IMR-90 (cell line): ENCODE results near the gene ADCY4.

ENCODE experiments used
- CEBPB ChIP-seq: IDR thresholded peaks from 2 replicates; pipeline ENCODE4 v1.6.1; 2012; ENCODE audit warnings: low read depth, low read length, improper control_type of control experiment
- CTCF ChIP-seq: conservative IDR thresholded peaks from 2 replicates; pipeline ENCODE4 v1.5.1; 2012; ENCODE audit warnings: mild to moderate bottlenecking, low read depth, low read length, improper control_type of control experiment
- ELK1 ChIP-seq: fragments of 150-350 bp; IDR thresholded peaks from 2 replicates; pipeline ENCODE4 v1.6.1; 2016; ENCODE audit warnings: low read depth, mild to moderate bottlenecking, low read length, moderate library complexity, borderline replicate concordance
- FOS ChIP-seq: fragments of 150-350 bp; IDR thresholded peaks from 2 replicates; pipeline ENCODE4 v1.6.1; 2016; ENCODE audit warnings: low read depth, low read length
- MAFK ChIP-seq: IDR thresholded peaks from 2 replicates; pipeline ENCODE4 v1.6.1; 2012; ENCODE audit warnings: low read depth, low read length, improper control_type of control experiment
- MAZ ChIP-seq: IDR thresholded peaks from 2 replicates; pipeline ENCODE4 v1.6.1; 2012; ENCODE audit warnings: low read depth, mild to moderate bottlenecking, low read length, improper control_type of control experiment, moderate library complexity, borderline replicate concordance
- POLR2A ChIP-seq: IDR thresholded peaks from 2 replicates; pipeline ENCODE4 v1.6.1; 2012; ENCODE audit warnings: mild to moderate bottlenecking, low read depth, low read length
- RAD21 ChIP-seq: IDR thresholded peaks from 2 replicates; pipeline ENCODE4 v1.6.1; 2012; ENCODE audit warnings: low read length, improper control_type of control experiment
- RCOR1 ChIP-seq: IDR thresholded peaks from 2 replicates; pipeline ENCODE4 v1.6.1; 2012; ENCODE audit warnings: mild to moderate bottlenecking, low read length, improper control_type of control experiment; ENCODE audit not compliant: insufficient replicate concordance
- USF2 ChIP-seq: fragments of 150-350 bp; IDR thresholded peaks from 2 replicates; pipeline ENCODE4 v1.6.1; 2017; ENCODE audit warnings: mild to moderate bottlenecking, antibody characterized with exemption, low read length, low read depth

GRCh38 chr14:24270537-24271133, 64.2 kb downstream of the ADCY4 start:
- TF ChIP-seq CTCF = no peak
- TF ChIP-seq RAD21 = no peak
- TF ChIP-seq MAZ = no peak
- no peak for TF ChIP-seq FOS
- TF ChIP-seq MAFK = no peak
- no peak for TF ChIP-seq CEBPB
- no peak for TF ChIP-seq ELK1
- no peak for TF ChIP-seq RCOR1
- TF ChIP-seq POLR2A = no peak
- TF ChIP-seq USF2 = no peak
